ENCODE measurements around the gene MAP2K7.
"Not testable (repeated sequence)": the region's sequence is repeated elsewhere in the genome, so short reads cannot be mapped to it uniquely, and the experiment has no call there.

The MAP2K7 gene

GRCh38 chr19:7953060-7953459, 49.4 kb downstream of the MAP2K7 start:
- peak; percentile 84 for DNase-seq (ENCODE audit: low read depth)
- H3K4me3 ChIP-seq (ENCODE audit: low read length), result no peak overlapping the region
- TF ChIP-seq CTCF (IDR thresholded peaks at IDR 0.05; ENCODE audit: insufficient read depth, low read depth, low read length, missing control alignments), result no peak

- no peak for DNase-seq (ENCODE audit: low read depth)
- no peak overlapping the region for H3K4me3 ChIP-seq (ENCODE audit: low read length)
- no peak for TF ChIP-seq CTCF (IDR thresholded peaks at IDR 0.05; ENCODE audit: insufficient read depth, low read depth, low read length, missing control alignments)
Measured at GRCh38 chr19:7953576-7953975, 49.9 kb downstream of the MAP2K7 start.

- TF ChIP-seq CTCF (IDR thresholded peaks at IDR 0.05; ENCODE audit: insufficient read depth, low read depth, low read length, missing control alignments), result no peak
- DNase-seq (ENCODE audit: low read depth), result no peak
- no peak overlapping the region for H3K4me3 ChIP-seq (ENCODE audit: low read length)
Measured at GRCh38 chr19:7955696-7956095, 52.0 kb downstream of the MAP2K7 start.

- DNase-seq (ENCODE audit: low read depth), result no peak
- H3K4me3 ChIP-seq (ENCODE audit: low read length), result no peak overlapping the region
- TF ChIP-seq CTCF (IDR thresholded peaks at IDR 0.05; ENCODE audit: insufficient read depth, low read depth, low read length, missing control alignments), result no peak
Measured at GRCh38 chr19:7959211-7959610, 55.5 kb downstream of the MAP2K7 start.

- not testable (repeated sequence) for H3K4me3 ChIP-seq (ENCODE audit: low read length)
Measured at GRCh38 chr19:7961082-7961481, 57.4 kb downstream of the MAP2K7 start.

GRCh38 chr19:7961920-7962626, 58.4 kb downstream of the MAP2K7 start:
- no peak for TF ChIP-seq CTCF (IDR thresholded peaks at IDR 0.05; ENCODE audit: insufficient read depth, low read depth, low read length, missing control alignments)
- no peak overlapping the region for H3K4me3 ChIP-seq (ENCODE audit: low read length)
- DNase-seq (ENCODE audit: low read depth), result peak; percentile 19

More at GRCh38 chr19:7961082-7961481, 57.4 kb downstream of the MAP2K7 start:
- not testable (repeated sequence) for DNase-seq (ENCODE audit: low read depth)

GRCh38 chr19:7962644-7963268, 59.1 kb downstream of the MAP2K7 start:
- H3K4me3 ChIP-seq (ENCODE audit: low read length), result no peak overlapping the region
- TF ChIP-seq CTCF (IDR thresholded peaks at IDR 0.05; ENCODE audit: insufficient read depth, low read depth, low read length, missing control alignments), result no peak
- DNase-seq (ENCODE audit: low read depth), result no peak

Measured in epithelial cell of esophagus (primary cell).